Right atrium auricular region (tissue), 2 donors: Measurements from ENCODE around the gene DUSP8. TPM values are rescaled to one million over a fixed set of nuclear protein-coding genes. Genes with fewer than 3 reads are reported as not detected.
"Not testable (repeated sequence)": the region's sequence is repeated elsewhere in the genome, so short reads cannot be mapped to it uniquely, and the experiment has no call there.

Source experiments
- DNase-seq: peaks from one replicate; pipeline ENCODE4 v3.0.0-alpha.2; 2019; ENCODE audit warnings: low spot score
- H3K27ac ChIP-seq, 2 donors: fragments of 200-600 bp; sonication (generic); 1 replicate in 1 of 2; 2 replicates in 1 of 2; pipeline ENCODE4 v1.5.1; 2016 to 2019
- H3K27me3 ChIP-seq, 2 donors: fragments of 200-600 bp; sonication (generic); one replicate each; pipeline versions ENCODE4 v1.5.1 to v1.6.0; 2017 to 2019
- H3K36me3 ChIP-seq: fragments of 200-600 bp; sonication (generic); one replicate; pipeline ENCODE4 v1.5.1; 2016
- H3K4me1 ChIP-seq, 2 donors: fragments of 200-600 bp; sonication (generic); one replicate each; pipeline versions ENCODE4 v1.5.1 to v1.6.0; 2017 to 2019
- H3K4me3 ChIP-seq, 2 donors: fragments of 200-600 bp; sonication (generic); 1 replicate in 1 of 2; 2 replicates in 1 of 2; pipeline ENCODE4 v1.5.1; 2017 to 2019; ENCODE audit warnings: mild to moderate bottlenecking in 1 of 2, moderate library complexity in 1 of 2
- H3K9me3 ChIP-seq, 2 donors: fragments of 200-600 bp; sonication (generic); one replicate each; pipeline ENCODE4 v1.5.1; 2019
- CTCF ChIP-seq, 2 donors: fragments of 200-600 bp; sonication (generic); IDR thresholded peaks; one replicate each; pipeline ENCODE4 v1.5.1; 2019; ENCODE audit warnings: antibody characterized with exemption in 2 of 2
- total RNA-seq, 2 donors: library from RNA; depleted of rRNA; stranded (reverse); fragments of >200 nt; gene quantifications; one replicate each; pipeline ENCODE4 v1.1.0, GENCODE V29; 2016

Gene DUSP8
- total RNA-seq, 2 donors from 2014 or later: 4.4 to 24.5 TPM

GRCh38 chr11:1510928-1511327, 61.1 kb downstream of the DUSP8 start:
- Histone ChIP-seq H3K27ac (no peak overlapping the region), H3K4me1 (peaks cover 0 to 72% of the 10 kb centered on the region in 2 donors), H3K36me3 (no peaks in the 10 kb centered on the region), H3K9me3 (no peaks in the 10 kb centered on the region), H3K4me3 (no peak overlapping the region), H3K27me3 (no peaks in the 10 kb centered on the region)
- no peak for TF ChIP-seq CTCF (IDR thresholded peaks at IDR 0.05)
- no peak for DNase-seq

- not testable (repeated sequence) for DNase-seq, H3K27ac ChIP-seq, H3K4me3 ChIP-seq, H3K9me3 ChIP-seq, H3K36me3 ChIP-seq, H3K27me3 ChIP-seq
- H3K4me1 ChIP-seq: peaks cover 0 to 72% of the 10 kb centered on the region in 2 donors
Measured at GRCh38 chr11:1510351-1510750, 61.7 kb downstream of the DUSP8 start.

GRCh38 chr11:1509626-1510255, 62.3 kb downstream of the DUSP8 start:
- H3K36me3 ChIP-seq: no peaks in the 10 kb centered on the region
- no peak for TF ChIP-seq CTCF (IDR thresholded peaks at IDR 0.05)
- no peaks in the 10 kb centered on the region for H3K27me3 ChIP-seq
- H3K4me1 ChIP-seq: peaks cover 0 to 72% of the 10 kb centered on the region in 2 donors
- no peak for DNase-seq
- H3K27ac ChIP-seq: no peak overlapping the region
- no peak overlapping the region for H3K4me3 ChIP-seq
- no peaks in the 10 kb centered on the region for H3K9me3 ChIP-seq

GRCh38 chr11:1508986-1509385, 63.1 kb downstream of the DUSP8 start:
- no peak for TF ChIP-seq CTCF (IDR thresholded peaks at IDR 0.05)
- no peak overlapping the region for H3K4me3 ChIP-seq
- peaks cover 0 to 72% of the 10 kb centered on the region in 2 donors for H3K4me1 ChIP-seq
- no peak for DNase-seq
- H3K36me3 ChIP-seq: no peaks in the 10 kb centered on the region
- H3K27ac ChIP-seq: no peak overlapping the region
- no peaks in the 10 kb centered on the region for H3K9me3 ChIP-seq
- H3K27me3 ChIP-seq: no peaks in the 10 kb centered on the region

GRCh38 chr11:1508491-1508891, 63.6 kb downstream of the DUSP8 start:
- DNase-seq: no peak
- H3K9me3 ChIP-seq: no peaks in the 10 kb centered on the region
- H3K4me3 ChIP-seq: no peak overlapping the region
- no peak overlapping the region for H3K27ac ChIP-seq
- H3K4me1 ChIP-seq: peaks cover 0 to 72% of the 10 kb centered on the region in 2 donors
- no peak for TF ChIP-seq CTCF (IDR thresholded peaks at IDR 0.05)
- no peaks in the 10 kb centered on the region for H3K36me3 ChIP-seq
- no peaks in the 10 kb centered on the region for H3K27me3 ChIP-seq

GRCh38 chr11:1507381-1508140, 64.5 kb downstream of the DUSP8 start:
- no peaks in the 10 kb centered on the region for H3K27me3 ChIP-seq
- no peak overlapping the region for H3K4me3 ChIP-seq
- H3K36me3 ChIP-seq: no peaks in the 10 kb centered on the region
- TF ChIP-seq CTCF (IDR thresholded peaks at IDR 0.05): no peak
- H3K9me3 ChIP-seq: no peaks in the 10 kb centered on the region
- no peak for DNase-seq
- peak overlapping the region in 1 of 2 donors; percentile 14 for H3K27ac ChIP-seq
- peaks cover 0 to 73% of the 10 kb centered on the region in 2 donors for H3K4me1 ChIP-seq
